Ecto neural progenitor cell (in vitro differentiated cells): ENCODE data around the gene NDST1.

ENCODE experiments used
- DNase-seq: peaks from one replicate; pipeline ENCODE4 v3.0.0-alpha.2; 2018; ENCODE audit warnings: low spot score

The NDST1 gene

GRCh38 chr5:150570333-150570732, 62.4 kb downstream of the NDST1 start:
- no peak for DNase-seq

- DNase-seq = no peak
Measured at GRCh38 chr5:150571836-150572235, 63.9 kb downstream of the NDST1 start.

GRCh38 chr5:150573216-150573615, 65.3 kb downstream of the NDST1 start:
- DNase-seq = no peak

- DNase-seq = no peak
Measured at GRCh38 chr5:150573867-150574817, 66.2 kb downstream of the NDST1 start.

GRCh38 chr5:150574818-150575547, 67.1 kb downstream of the NDST1 start:
- DNase-seq = no peak

GRCh38 chr5:150575745-150576448, 68.0 kb downstream of the NDST1 start:
- no peak for DNase-seq

- DNase-seq = no peak
Measured at GRCh38 chr5:150576449-150576949, 68.6 kb downstream of the NDST1 start.

GRCh38 chr5:150577378-150578139, 69.6 kb downstream of the NDST1 start:
- DNase-seq = no peak

GRCh38 chr5:150578781-150579461, 71.0 kb downstream of the NDST1 start:
- no peak for DNase-seq

- DNase-seq = no peak
Measured at GRCh38 chr5:150579462-150580400, 71.8 kb downstream of the NDST1 start.

- DNase-seq = no peak
Measured at GRCh38 chr5:150580917-150581316, 73.0 kb downstream of the NDST1 start.

GRCh38 chr5:150582241-150583109, 74.5 kb downstream of the NDST1 start:
- DNase-seq = no peak

GRCh38 chr5:150583541-150584225, 75.8 kb downstream of the NDST1 start:
- no peak for DNase-seq

- no peak for DNase-seq
Measured at GRCh38 chr5:150584556-150585335, 76.8 kb downstream of the NDST1 start.

GRCh38 chr5:150585781-150586341, 77.9 kb downstream of the NDST1 start:
- no peak for DNase-seq

- no peak for DNase-seq
Measured at GRCh38 chr5:150587016-150587415, 79.1 kb downstream of the NDST1 start.
